ENCODE data around the gene IGLL5. TPM values are rescaled to one million over a fixed set of nuclear protein-coding genes. Genes with fewer than 3 reads are reported as not detected.

Gene IGLL5
- total and polyA plus RNA-seq, 2 donors (not counting 3 experiments of a cell fraction or from before 2014, with no cell fraction given): not detected

- Histone ChIP-seq H3K79me2 (ENCODE audit: control insufficient read depth, insufficient read depth, low read length) (no peaks in the 10 kb centered on the region), H3K9me3 (replicated peaks; ENCODE audit: control insufficient read depth, insufficient read depth, low read length) (no peaks in the 10 kb centered on the region), H3K9ac (replicated peaks; ENCODE audit: extremely low read depth, insufficient read depth, low read length) (no peak overlapping the region), H3K4me3 (replicated peaks in 1 of 3; ENCODE audit: insufficient read depth in 1 of 3, low read depth in 1 of 3, low read length in 3 of 3) (no peak overlapping the region), H3K27me3 (ENCODE audit: control insufficient read depth in 2 of 2, insufficient read depth in 2 of 2, low read length in 2 of 2) (peaks cover 2 to 6% of the 10 kb centered on the region in 2 experiments), H3K9me1 (replicated peaks; ENCODE audit: control insufficient read depth, extremely low read depth, insufficient read depth, low read length) (no peaks in the 10 kb centered on the region), H3K4me2 (ENCODE audit: insufficient read depth, low read length) (no peak overlapping the region), H4K20me1 (replicated peaks; ENCODE audit: control insufficient read depth, extremely low read depth, insufficient read depth, low read length) (no peaks in the 10 kb centered on the region), H3K36me3 (ENCODE audit: control insufficient read depth in 2 of 2, extremely low read depth in 1 of 2, insufficient read depth in 2 of 2, low read length in 2 of 2) (no peaks in the 10 kb centered on the region), H3K27ac (ENCODE audit: insufficient read depth, low read depth, low read length) (no peak overlapping the region), H2AFZ (ENCODE audit: low read depth, low read length) (no peak overlapping the region), H3K4me1 (ENCODE audit: control insufficient read depth, extremely low read depth, insufficient read depth, low read length) (no peaks in the 10 kb centered on the region)
- intact Hi-C loops (cut with micrococcal nuclease): no loop called here
- DNase-seq (ENCODE audit: low read depth, low spot score): no peak
- ChIA-PET POLR2A (no interaction called here), CTCF (interaction anchor here (0.9 kb wide), 1 partner anchor 12 kb away, joined by 6 read pairs; no protein-coding TSS in a partner anchor)
- dilution Hi-C loops (cut with MboI; ENCODE audit: extremely low pct_ligation_motif_present, low sequenced_read_pairs): no loop called here
- BruUV-seq (replicated peaks): no TSS peak
- TF ChIP-seq JUN (IDR thresholded peaks at IDR 0.05; ENCODE audit: borderline replicate concordance, insufficient read depth, insufficient read length, low read depth) (no peak), CTCF (IDR thresholded peaks at IDR 0.05; ENCODE audit: extremely low read depth in 1 of 2, insufficient read depth in 1 of 2, low read depth in 1 of 2, low read length in 2 of 2) (no peak), FOS (IDR thresholded peaks at IDR 0.05; ENCODE audit: borderline replicate concordance, insufficient read depth, low read length) (no peak), POLR2AphosphoS5 (IDR thresholded peaks at IDR 0.05; ENCODE audit: insufficient read depth, low read depth, low read length) (no peak), MYC (IDR thresholded peaks at IDR 0.05; ENCODE audit: low read depth, low read length) (no peak), GATA2 (IDR thresholded peaks at IDR 0.05; ENCODE audit: insufficient read depth, insufficient read length, low read depth, low read length) (no peak), EZH2 (IDR thresholded peaks at IDR 0.05; ENCODE audit: borderline replicate concordance, low read depth, low read length, severe bottlenecking) (no peak), MAX (IDR thresholded peaks at IDR 0.05; ENCODE audit: insufficient read depth, insufficient read length) (no peak), POLR2A (IDR thresholded peaks at IDR 0.05; ENCODE audit: low read depth, low read length) (no peak)
- FAIRE-seq: no peak
These were observed 9.0 kb downstream of the IGLL5 start for GRCh38 chr22:22896601-22897000.

All from endothelial cell of umbilical vein (primary cell).